NCI-H2196 (cell line): ENCODE data around the gene FHL1.
"Not testable (repeated sequence)": the region's sequence is repeated elsewhere in the genome, so short reads cannot be mapped to it uniquely, and the experiment has no call there.

ENCODE experiments used
- DNase-seq: peaks from one replicate; lab custom pipeline; 2025; ENCODE audit not compliant: unreplicated experiment; lab: John Stamatoyannopoulos, UW

FHL1 gene

DNA sequence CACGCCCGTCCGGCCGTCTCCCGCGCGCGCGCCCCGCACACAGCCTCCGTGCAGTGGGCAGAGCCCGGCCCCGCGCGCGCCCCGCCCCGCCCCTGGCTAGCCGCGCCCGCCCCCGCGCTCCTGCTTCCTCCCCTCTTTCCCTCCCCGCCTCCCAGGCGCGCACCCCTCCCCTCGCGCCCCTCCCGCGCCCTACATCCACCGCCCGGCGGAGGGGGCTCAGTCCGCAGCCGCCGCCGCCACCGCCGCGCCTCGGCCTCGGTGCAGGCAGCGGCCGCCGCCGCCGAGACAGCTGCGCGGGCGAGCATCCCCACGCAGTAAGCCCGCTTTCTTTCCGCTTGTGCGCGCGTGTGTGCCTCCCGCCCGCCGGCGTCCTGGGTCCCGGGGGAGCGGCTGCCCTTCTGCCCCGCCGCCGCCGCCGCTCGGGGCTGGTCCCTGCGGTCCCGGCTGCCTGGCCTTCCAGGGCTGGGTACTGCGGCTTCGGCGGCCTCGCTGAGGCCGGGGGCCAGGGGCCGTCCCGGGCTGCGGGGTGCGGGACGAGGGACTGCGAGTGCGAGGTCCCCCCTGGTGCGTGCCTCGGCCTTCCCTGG, at the start of gene FHL1:
TSS of gene FHL1 (plus strand) at position 219 of the 587 bp plus-strand sequence.
- DNase-seq = no peak

DNA sequence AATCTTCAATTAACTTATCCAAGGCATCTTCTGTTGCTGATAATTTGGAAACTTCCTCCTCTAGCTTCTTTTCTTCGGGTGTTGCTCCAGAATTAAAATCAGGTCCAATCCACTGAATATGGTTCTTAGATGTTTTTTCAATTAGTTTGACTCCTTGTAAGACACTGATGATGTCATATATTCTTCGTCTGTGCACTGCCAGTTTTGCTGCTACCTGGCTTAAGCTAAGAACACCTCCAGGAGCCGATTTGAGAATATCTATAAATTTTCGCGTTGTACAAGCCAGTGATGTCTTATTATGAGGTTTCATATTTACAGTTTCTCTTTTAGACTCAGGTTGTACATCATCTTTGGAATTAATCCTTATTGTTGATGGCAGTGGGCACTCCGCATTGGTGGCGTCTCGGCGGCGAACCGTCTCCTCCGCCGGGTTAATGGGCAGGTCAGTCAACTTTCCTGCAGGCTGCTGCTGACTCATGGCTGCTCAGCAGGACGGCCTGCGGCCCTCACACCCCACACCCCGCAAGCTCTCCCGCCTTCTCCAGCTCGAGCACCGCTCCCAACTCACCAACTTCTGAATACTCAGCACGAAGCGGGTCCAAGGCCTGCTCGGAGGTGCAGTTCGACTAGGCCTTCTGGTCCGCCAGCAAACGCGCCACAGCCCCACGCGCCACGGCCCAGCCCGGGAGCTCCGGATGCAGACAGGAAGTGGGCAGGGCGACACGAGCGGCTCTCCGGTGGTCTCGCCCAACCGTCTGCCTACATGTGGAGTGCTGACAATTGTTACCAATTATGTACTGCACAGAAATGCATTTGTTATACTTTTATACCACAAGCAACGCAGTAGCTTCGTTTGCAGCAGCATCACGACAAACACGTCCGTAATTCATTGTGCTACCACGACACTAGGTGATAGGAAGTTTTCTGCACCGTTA, 49.2 kb upstream of the FHL1 start:
- DNase-seq = no peak

DNA sequence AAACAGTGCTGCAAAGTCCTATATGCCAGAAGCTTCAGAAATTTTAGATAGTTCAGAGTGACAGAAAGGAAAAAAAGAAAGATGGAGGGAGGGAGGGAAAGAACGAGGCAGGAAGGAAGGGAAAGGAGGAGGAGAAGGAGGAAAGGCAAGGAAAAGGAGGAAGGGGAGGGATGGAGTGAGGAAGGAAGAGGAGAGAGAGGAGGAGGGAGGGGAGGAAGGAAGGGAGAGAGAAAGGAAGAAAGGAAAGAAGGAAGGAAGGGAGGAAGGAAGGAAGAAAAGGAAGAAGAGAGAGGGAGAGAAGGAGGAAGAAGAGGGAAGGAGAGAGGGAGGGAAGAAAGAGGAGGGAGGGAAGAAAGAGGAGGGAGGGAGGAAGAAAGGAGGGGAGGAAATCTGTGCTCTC, 42.4 kb upstream of the FHL1 start:
- no peak for DNase-seq

DNA sequence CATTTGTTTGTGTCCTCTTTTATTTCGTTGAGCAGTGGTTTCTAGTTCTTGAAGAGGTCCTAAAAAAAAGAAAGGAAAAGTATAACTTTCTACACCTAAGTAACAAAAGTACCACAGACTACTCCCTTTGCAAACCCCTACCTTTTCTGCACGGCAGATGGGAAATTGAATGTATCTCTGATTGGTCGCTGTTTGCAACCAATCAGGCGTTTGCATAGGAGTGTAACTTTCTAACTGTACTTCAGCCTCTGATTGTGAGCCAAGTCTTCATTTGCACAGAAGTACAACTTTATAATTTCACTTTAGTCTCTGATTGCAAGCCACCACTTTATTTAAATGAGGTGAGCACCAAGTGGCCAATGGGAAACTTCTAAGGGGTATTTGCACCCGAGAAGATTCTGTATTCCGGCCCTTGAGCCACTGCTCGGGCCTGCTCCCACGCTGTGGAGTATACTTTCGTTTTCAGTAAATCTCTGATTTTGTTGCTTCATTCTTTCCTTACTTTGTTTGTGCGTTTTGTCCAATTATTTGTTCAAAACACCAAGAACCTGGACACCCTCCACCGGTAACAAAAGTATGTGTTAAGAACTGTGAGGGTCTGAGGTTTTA, 40.3 kb upstream of the FHL1 start:
- no peak for DNase-seq

DNA sequence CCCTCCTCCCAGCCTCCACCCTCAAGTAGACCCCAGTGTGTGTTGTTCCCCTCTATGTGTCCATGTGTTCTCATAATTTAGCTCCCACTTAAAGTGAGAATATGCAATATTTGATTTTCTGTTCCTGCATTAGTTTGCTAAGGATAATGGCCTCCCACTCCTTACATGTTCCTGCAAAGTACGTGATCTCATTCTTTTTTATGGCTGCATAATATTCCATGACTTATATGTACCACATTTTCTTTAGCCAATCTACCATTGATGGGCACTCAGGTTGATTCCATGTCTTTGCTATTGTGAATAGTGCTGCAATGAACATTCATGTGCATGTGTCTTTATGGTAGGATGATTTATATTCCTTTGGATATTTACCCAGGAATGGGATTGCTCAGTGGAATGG, 38.4 kb upstream of the FHL1 start:
- not testable (repeated sequence) for DNase-seq

DNA sequence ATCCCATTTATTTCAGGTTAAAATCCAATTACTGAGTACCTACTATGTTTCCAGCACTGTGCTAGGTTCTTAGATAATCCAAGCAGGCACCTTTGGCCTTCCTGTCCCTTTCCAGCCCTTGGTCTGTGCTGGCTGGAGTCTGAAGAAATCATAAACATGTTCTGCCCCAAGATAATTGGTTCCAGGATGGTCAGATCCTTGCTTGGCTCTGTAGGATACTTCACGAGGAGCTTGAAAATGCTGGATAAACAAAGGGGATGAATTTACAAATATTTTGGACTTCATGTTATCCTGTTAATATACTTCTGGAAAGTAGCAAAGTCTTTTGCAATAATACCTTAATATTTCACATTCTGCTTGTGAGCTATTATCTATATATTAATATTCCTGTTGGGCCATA, 35.0 kb upstream of the FHL1 start:
- DNase-seq = no peak

DNA sequence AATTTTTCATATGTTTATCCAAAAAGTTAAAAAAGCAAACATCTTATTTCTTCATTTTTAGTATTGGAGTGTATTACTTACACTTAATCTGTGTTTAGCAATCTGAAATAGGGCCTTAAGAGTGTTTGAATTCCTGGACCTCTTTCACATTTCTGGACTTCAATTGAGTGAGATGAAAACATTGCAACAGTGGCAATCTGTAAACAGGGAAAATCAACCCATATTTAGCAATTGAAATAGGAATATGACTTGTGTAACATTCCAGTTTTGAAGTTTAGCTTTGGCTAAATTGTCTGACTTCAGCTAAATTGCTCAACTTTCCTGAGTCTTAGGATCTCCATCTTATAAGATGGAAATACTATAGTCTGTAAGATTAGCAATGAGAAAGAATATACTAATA, 34.6 kb upstream of the FHL1 start:
- no peak for DNase-seq

DNA sequence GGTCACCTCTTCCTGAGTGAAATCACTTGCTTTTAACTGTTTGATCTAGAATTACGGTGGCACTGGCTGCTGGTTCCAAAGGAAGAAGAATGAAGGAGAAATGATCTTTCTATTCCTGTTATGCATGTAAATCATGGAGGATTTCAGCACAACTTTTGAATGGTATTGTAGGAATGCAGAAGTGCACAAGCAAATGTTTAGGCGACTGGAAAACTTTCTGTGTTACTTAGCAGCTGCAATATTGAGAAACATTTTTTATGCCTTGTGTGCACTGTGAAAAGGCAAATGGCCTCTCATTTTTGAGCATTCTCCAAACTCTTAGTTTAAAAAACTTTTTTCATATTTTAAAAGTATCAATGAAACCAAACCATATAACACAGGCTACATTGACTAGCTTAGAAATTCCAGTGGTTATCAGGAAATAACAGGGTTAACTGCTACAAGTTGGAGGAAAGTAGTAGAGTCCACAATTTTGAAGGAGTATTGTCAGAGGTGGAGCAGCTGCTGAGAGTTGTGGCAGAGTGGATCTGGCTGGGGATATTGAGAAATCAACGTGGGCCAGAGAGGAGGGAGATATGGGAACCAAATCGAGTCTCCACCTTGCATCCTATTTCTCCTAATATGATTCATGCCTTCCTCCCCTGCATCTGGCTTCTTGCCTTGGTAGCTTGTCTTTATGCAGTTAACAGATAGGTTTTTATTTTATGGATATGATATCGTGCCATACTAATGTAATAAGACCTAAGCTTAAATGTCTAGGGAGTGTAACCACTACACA, 32.0 kb upstream of the FHL1 start:
- no peak for DNase-seq

DNA sequence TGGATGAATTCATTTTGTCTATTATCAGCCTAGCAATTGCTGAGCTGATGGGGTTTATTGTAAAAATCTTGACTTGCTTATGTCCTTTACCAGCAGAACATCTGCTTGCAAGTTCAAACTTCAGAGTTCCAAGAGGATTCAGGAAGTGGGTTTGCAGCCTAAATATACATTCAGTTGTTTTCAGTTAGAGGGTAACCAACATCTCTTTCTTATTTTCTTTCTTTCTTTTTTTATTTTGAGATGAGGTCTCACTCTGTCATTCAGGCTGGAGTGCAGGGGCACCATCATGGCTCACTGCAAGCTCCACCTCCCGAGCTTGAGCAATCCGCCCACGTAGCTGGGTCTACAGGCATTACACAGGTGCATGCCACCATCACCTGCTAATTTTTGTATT, 31.4 kb upstream of the FHL1 start:
- DNase-seq = no peak

DNA sequence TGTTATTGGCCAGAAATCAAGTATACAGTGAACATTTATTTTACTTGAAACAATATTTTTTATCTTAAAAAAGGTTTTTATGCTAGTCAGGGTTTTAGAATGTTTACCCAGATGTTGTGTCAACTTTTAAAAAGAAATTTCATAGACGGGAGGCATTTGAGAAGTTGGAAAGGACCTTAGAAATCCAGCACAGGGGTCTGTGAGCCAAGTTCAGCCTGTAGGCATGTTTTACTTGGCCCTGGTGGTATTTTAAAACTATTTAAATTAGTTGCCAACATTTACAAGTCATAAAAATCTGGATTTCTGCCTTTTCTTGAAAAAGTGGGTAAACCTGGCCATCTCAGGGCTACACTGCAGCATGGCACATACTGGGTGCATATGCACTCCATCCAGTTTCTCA, 25.5 kb upstream of the FHL1 start:
- DNase-seq = no peak

DNA sequence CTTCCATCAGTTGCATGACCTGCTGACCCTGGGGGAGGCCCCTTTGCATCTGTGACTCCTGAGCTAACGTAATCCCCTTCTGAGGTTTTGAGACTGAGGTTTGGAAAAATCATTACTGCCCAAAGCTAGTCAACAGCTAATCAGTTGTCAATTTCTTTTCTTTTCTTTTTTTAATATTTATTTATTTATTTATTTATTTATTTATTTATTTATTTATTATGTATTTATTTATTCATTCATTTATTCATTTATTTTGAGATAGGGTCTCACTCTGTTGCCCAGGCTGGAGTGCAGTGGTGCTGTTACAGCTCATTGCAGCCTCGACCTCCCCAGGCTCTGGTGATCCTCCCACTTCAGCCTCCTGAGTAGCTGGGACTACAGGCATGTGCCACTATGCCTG, 25.1 kb upstream of the FHL1 start:
- DNase-seq = no peak

DNA sequence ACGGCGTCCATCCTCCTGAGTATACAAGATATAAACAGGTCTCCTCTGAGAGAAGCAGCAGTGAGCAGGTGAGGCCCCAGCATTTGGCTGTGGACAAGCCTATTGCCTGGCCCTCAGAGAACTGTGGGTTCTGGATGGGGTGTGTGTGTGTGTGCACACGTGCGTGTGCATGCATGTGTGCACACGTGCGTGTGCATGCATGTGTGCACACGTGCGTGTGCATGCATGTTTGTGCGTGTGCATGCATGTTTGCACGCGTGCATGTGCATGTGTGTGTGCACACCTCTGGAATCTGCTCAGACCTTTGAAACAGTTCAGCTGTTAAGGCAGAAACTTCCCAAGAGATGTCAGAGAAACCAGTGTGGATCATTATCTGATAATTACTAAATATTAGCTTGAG, 22.2 kb upstream of the FHL1 start:
- DNase-seq = no peak

DNA sequence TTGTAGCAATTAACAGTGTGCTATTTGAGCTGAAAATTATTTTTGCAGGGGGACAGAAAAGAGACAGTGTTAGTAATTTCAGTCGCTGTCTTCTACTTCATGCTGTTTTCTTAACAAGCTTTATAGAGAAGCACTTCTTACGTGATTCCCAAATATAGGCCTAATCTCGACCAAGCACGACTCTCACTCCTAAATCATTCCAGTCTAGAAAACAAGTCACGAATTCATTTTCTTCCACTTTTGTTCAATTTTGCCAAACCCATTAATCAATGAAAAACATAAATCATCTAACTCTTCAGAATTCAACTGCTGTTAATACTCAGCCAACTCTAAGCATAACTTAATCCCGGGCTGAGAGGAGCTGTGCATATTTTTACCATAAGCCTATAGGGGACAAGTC, 21.0 kb upstream of the FHL1 start:
- no peak for DNase-seq

DNA sequence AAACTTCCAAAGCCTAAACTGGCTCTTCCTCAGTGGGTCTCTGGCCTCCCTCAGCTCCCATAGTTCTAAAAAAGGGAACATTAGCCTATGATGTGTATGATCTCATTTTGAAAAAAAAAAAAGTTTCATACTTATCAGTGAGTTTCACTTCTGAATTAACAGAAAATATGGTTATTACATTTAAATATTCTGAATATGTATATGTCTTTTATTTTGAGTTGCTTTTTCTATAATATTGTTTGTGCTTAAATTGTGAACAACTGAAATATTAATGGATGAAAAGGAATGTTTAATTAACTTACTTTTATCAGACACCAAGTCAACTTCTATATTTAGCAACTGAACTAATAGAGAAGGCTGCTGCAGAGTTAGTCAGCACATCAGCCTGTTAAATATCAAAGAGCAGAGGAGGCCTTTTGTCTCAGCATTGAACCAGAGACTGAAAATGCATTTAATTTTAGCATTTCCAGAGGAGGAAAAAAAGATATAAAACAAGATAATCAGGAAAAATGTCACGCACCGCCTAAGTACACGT, 20.4 kb upstream of the FHL1 start:
- no peak for DNase-seq

DNA sequence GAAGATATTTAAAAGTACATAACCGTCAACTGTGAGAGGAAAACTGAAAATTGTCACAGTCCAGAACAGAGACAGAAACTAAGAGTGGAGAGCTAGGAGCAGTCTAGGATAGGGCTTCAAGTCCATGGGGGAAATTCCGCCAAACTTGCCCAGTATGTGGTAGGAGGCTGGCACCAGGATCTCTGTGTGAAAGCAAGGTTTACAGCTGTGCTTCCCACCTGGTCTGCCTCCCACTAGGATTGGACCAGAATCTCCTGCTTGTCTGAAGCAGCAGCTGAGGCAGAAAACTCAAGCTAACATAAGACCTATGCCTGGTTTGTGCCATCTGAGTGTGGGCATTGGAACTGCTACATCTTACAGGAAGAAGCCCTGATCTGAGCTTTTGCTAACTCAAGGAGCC, 18.6 kb upstream of the FHL1 start:
- DNase-seq = no peak

DNA sequence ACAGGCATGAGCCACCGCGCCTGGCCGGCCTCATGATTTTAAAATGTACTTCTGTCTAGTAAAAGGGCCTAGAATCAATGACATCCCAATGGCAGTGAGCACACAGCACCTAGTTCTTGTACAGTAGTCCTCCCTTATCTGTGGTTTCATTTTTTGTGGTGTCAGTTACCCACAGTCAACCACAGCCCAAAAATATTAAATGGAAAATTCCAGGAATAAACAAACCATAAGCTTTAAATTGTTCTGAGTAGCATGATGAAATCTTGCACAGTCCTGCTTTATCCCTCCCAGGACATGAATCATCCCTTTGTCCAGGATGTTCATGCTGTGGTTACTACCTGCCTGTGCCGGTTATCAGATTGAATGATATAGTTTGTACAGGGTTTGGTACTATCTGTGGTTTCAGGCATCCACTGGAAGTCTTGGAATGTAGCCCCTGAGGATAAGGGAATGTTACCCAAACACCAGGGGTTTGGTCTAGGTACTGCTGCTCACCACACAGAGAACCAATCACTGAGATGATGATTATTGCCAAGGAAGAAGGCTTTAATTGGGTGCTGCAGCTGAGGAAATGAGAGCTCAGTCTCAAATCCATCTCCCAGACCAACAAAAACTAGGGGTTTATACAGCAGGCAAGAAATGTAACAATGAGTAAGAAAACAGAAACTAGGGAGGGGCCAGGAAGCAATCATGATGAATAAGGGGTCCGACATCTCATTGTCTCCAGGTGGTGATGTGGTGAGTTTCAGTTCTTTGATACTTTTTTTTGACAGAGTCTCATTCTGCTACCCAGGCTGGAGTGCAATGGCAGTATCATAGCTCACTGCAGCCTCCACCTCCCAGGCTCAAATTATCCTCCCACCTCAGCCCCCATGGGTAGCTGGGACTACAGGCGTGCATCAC, 16.2 kb upstream of the FHL1 start:
- DNase-seq = no peak

DNA sequence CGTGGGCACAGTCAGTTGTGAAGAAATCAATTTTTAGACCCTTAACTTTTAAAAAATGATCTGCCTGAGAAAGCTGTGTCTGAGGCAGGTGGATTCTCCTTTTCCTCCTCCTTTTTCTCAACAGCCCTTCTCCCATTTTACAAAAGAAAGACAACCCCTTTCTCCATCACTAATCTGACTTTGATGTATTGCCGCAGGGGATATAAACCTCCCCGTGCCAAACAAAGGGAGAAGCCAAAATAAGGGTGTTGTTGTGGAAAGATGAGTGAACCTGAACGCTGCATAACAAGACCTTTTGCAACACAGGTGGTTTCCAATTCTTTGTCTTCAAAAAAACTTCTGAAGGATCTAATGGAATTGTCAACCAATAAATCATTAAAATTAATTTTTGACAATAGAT, 8.4 kb upstream of the FHL1 start:
- DNase-seq = no peak

DNA sequence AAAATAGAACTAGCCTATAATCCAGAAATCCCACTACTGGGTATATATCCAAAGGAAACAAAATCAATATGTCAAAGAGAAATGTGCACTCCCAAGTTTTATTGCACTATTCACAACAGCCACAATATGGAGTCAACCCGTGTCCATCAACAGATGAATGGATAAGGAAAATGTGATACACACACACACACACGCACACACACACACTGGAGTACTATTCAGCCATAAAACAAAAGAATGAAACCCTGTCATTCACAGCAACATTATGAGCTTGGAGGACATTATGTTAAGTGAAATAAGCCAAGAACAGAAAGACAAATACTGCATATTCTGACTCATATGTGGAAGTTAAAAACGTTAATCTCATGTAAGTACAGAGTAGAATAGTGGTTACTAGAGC, 5.8 kb upstream of the FHL1 start:
- no peak for DNase-seq

DNA sequence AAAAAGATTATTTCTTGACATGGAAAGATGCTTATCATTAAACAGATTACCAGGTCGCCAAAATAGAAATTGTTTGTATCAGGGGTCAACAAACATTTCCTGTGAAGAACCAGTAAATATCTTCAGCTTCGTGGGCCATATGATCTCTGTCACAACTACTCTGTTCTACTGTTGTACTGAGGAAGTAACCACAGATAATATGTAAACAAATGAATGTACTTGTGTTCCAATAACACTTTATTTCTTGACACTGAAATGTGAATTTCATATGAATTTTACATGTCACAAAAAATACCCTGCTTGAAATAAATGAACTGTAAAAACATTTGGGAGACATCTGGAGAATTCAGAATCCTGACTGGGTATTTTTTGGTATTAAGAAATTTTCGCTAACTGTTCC, 4.7 kb upstream of the FHL1 start:
- DNase-seq = no peak

DNA sequence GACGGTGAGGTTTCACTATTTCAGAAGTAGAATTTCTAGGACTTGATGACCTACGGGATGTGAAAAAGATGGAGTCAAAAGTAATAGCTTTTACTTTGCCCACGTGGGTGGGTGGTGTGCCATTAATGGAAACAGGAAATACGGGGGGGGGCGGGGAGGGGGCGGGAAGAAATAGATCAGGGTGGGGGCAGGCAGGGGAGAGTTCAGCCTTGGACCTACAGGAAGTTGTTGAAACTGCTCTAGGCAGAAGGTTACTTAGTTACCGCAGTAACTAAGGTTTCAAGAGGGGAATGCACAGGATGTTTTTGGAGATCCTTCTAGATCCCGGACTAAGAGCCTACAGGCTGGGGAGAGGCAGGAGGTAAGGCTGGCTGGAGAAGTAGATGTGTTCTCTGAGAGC, 3.6 kb upstream of the FHL1 start:
- no peak for DNase-seq
